Keratinocyte (primary cell): ENCODE measurements around the gene DDX52. TPM values are rescaled to one million over a fixed set of nuclear protein-coding genes. Genes with fewer than 3 reads are reported as not detected.

ENCODE experiments used
- DNase-seq: peaks from one replicate; pipeline ENCODE4 v3.0.0-alpha.2; 2011; ENCODE audit warnings: low read depth, missing footprints, low spot score
- FAIRE-seq: peaks from 2 replicates; lab custom pipeline; 2011; peaks lifted over from hg19 to GRCh38; lab: Jason Lieb, UNC
- H2AFZ ChIP-seq: 2 replicates; pipeline ENCODE4 v1.6.0; 2012; ENCODE audit warnings: low read length, control low read depth, inconsistent platforms; ENCODE audit not compliant: control insufficient read depth
- H3K27ac ChIP-seq: 2 replicates; pipeline ENCODE4 v1.5.1; 2011; ENCODE audit warnings: low read length; ENCODE audit not compliant: control insufficient read depth, insufficient read depth
- H3K27me3 ChIP-seq: 3 replicates; pipeline ENCODE4 v1.6.0; 2011; ENCODE audit warnings: low read length; ENCODE audit not compliant: control insufficient read depth, insufficient read depth; ENCODE audit errors: extremely low read depth
- H3K36me3 ChIP-seq, 2 experiments: 2 replicates in 1 of 2; 3 replicates in 1 of 2; pipeline ENCODE4 v1.5.1; 2011; ENCODE audit warnings: low read length in 2 of 2, mild to moderate bottlenecking in 1 of 2; ENCODE audit not compliant: control insufficient read depth in 2 of 2, insufficient read depth in 2 of 2; ENCODE audit errors: extremely low read depth in 1 of 2
- H3K4me1 ChIP-seq: 3 replicates; pipeline ENCODE4 v1.5.1; 2011; ENCODE audit warnings: low read length; ENCODE audit not compliant: control insufficient read depth, insufficient read depth; ENCODE audit errors: extremely low read depth
- H3K4me2 ChIP-seq: 3 replicates; pipeline ENCODE4 v1.6.0; 2011; ENCODE audit warnings: low read depth, low read length; ENCODE audit not compliant: control insufficient read depth, insufficient read depth; ENCODE audit errors: extremely low read depth
- H3K4me3 ChIP-seq, 3 experiments: fragments of 200-600 bp in 1 of 3; sonication (generic) in 1 of 3; 2 replicates in 2 of 3; 3 replicates in 1 of 3; pipeline ENCODE4 v1.5.1; 2011 to 2016; ENCODE audit warnings: low read length in 3 of 3, mild to moderate bottlenecking in 3 of 3, control low read depth in 2 of 3, inconsistent platforms in 1 of 3, low read depth in 1 of 3, mixed read lengths in 1 of 3, mixed run types in 1 of 3, moderate library complexity in 1 of 3; ENCODE audit not compliant: control insufficient read depth in 2 of 3, insufficient read depth in 2 of 3; ENCODE audit errors: extremely low read depth in 1 of 3
- H3K79me2 ChIP-seq: 2 replicates; pipeline ENCODE4 v1.6.0; 2012; ENCODE audit warnings: low read length; ENCODE audit not compliant: control insufficient read depth, insufficient read depth
- H3K9ac ChIP-seq: 3 replicates; pipeline ENCODE4 v1.6.0; 2011; ENCODE audit warnings: low read length; ENCODE audit not compliant: control insufficient read depth, insufficient read depth; ENCODE audit errors: extremely low read depth
- H3K9me1 ChIP-seq: 3 replicates; pipeline ENCODE4 v1.6.0; 2011; ENCODE audit warnings: low read length; ENCODE audit not compliant: control insufficient read depth, insufficient read depth; ENCODE audit errors: extremely low read depth
- H3K9me3 ChIP-seq: 2 replicates; pipeline ENCODE4 v1.5.1; 2012; ENCODE audit warnings: low read depth, low read length; ENCODE audit not compliant: control insufficient read depth
- H4K20me1 ChIP-seq: 3 replicates; pipeline ENCODE4 v1.6.0; 2011; ENCODE audit warnings: low read length; ENCODE audit not compliant: control insufficient read depth, insufficient read depth; ENCODE audit errors: extremely low read depth
- EZH2 ChIP-seq: IDR thresholded peaks from one replicate; pipeline ENCODE4 v1.6.1; 2012; ENCODE audit warnings: inconsistent platforms, mild to moderate bottlenecking, low read length, moderate library complexity
- dilution Hi-C: fragments of 300-500 bp; cut with MboI; formaldehyde crosslinking; loops from one replicate; pipeline ENCODE4 v1.7.0; 2020; ENCODE audit warnings: low sequenced_read_pairs; ENCODE audit not compliant: extremely low pct_ligation_motif_present
- polyA plus RNA-seq, 5 experiments: library from polyadenylated mRNA; depleted of rRNA in 3 of 5; stranded (reverse) in 3 of 5; stranded (forward) in 1 of 5; unstranded in 1 of 5; fragments of >200 nt; gene quantifications; 1 replicate in 1 of 5; 2 replicates in 3 of 5; 3 replicates in 1 of 5; pipeline versions ENCODE4 v1.2.1 to v1.2.3, GENCODE V29; 2011 to 2012; ENCODE audit warnings: missing spikeins in 2 of 5, low read depth in 1 of 5, low replicate concordance in 1 of 5
- TF ChIP-seq, protein P1 (sequence below), 3 experiments: IDR thresholded peaks in 1 of 3; conservative IDR thresholded peaks in 1 of 3; optimal IDR thresholded peaks in 1 of 3; 2 replicates in 2 of 3; 3 replicates in 1 of 3; pipeline versions ENCODE3 to v1.5.1; 2011; ENCODE audit warnings: low read length in 3 of 3, mild to moderate bottlenecking in 3 of 3, moderate library complexity in 2 of 3, control low read depth in 1 of 3, inconsistent platforms in 1 of 3; ENCODE audit not compliant: insufficient read depth in 2 of 3; ENCODE audit errors: extremely low read depth in 1 of 3

DDX52 gene
- polyA plus RNA-seq, 1 donor (not counting 4 experiments of a cell fraction or from before 2014, with no cell fraction given): 21.8 TPM

DNA sequence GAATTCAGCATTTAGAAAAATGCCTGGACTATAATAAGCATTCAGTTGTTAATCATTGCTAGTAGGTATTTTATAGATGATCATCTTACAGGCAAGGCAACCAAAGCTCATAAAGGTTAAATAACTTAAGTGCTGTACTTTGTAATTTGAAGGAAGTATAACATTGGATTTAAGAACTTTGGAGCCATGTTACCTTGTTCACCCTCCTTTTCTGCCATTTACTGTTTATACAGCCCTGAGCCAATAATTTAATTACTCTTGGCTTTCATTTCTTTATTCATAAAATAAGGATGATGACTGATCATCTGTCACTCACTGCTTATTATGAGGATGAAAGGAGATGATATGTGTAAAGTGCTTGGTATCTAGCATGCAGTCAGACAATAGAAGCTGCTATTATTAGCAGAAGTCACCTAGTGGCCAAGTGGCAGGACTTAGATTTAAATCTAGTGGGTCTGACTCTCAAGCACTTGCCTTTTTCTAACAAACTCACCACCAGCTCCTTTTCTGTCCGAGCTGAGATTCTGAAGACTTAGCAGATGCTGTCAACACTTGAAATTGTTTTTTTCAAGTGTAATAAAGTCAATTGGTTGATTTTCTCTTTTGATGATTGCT is 18.3 kb upstream of the DDX52 start:
- Histone ChIP-seq H3K9me1 (no peaks in the 10 kb centered on the region), H3K4me1 (no peaks in the 10 kb centered on the region), H3K9me3 (no peaks in the 10 kb centered on the region), H4K20me1 (no peaks in the 10 kb centered on the region), H3K79me2 (no peaks in the 10 kb centered on the region), H3K27ac (no peak overlapping the region), H3K36me3 (no peaks in the 10 kb centered on the region), H2AFZ (no peak overlapping the region), H3K9ac (no peak overlapping the region), H3K27me3 (no peaks in the 10 kb centered on the region), H3K4me2 (no peak overlapping the region), H3K4me3 (no peak overlapping the region)
- dilution Hi-C loops: no loop called here
- no peak for FAIRE-seq
- TF ChIP-seq EZH2: no peak
- TF ChIP-seq, protein P1, sequence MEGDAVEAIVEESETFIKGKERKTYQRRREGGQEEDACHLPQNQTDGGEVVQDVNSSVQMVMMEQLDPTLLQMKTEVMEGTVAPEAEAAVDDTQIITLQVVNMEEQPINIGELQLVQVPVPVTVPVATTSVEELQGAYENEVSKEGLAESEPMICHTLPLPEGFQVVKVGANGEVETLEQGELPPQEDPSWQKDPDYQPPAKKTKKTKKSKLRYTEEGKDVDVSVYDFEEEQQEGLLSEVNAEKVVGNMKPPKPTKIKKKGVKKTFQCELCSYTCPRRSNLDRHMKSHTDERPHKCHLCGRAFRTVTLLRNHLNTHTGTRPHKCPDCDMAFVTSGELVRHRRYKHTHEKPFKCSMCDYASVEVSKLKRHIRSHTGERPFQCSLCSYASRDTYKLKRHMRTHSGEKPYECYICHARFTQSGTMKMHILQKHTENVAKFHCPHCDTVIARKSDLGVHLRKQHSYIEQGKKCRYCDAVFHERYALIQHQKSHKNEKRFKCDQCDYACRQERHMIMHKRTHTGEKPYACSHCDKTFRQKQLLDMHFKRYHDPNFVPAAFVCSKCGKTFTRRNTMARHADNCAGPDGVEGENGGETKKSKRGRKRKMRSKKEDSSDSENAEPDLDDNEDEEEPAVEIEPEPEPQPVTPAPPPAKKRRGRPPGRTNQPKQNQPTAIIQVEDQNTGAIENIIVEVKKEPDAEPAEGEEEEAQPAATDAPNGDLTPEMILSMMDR (optimal IDR thresholded peaks at IDR 0.05 in 1 of 3, IDR thresholded peaks at IDR 0.05 in 1 of 3, conservative IDR thresholded peaks at IDR 0.05 in 1 of 3; ENCODE audit: extremely low read depth in 1 of 3, insufficient read depth in 2 of 3, low read length in 3 of 3): peak in 1 of 3 experiments; percentile 4
- no peak for DNase-seq

DNA sequence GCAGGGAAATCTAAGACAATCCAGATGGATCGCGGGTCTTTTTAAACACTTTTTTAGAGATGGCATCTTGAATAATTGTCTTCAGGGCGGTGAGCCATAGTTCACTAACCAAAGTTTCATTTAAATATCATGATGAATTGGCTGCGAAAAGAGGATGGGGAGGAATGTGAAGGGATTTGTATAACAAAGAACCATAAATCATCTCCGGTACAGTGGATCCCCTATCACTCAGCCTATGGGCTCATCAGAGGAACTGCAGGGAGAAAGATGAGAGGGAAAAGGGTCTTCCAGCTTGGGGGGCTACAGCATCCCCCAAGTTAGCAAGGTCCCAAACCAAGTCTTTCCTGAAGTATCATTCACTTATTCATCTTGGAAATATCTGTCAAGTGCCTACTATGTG is 16.7 kb upstream of the DDX52 start:
- dilution Hi-C loops: no loop called here
- no peak for DNase-seq
- H3K36me3 ChIP-seq: no peaks in the 10 kb centered on the region
- no peak overlapping the region for H3K4me2 ChIP-seq
- H3K4me1 ChIP-seq: no peaks in the 10 kb centered on the region
- no peak overlapping the region for H2AFZ ChIP-seq
- H3K9ac ChIP-seq: no peak overlapping the region
- no peak overlapping the region for H3K4me3 ChIP-seq
- no peaks in the 10 kb centered on the region for H3K9me1 ChIP-seq
- no peaks in the 10 kb centered on the region for H3K9me3 ChIP-seq
- no peak overlapping the region for H3K27ac ChIP-seq
- no peaks in the 10 kb centered on the region for H3K27me3 ChIP-seq
- H4K20me1 ChIP-seq: no peaks in the 10 kb centered on the region
- TF ChIP-seq EZH2: no peak
- TF ChIP-seq, protein P1 (optimal IDR thresholded peaks at IDR 0.05 in 1 of 3, IDR thresholded peaks at IDR 0.05 in 1 of 3, conservative IDR thresholded peaks at IDR 0.05 in 1 of 3; ENCODE audit: extremely low read depth in 1 of 3, insufficient read depth in 2 of 3, low read length in 3 of 3): no peak
- H3K79me2 ChIP-seq: no peaks in the 10 kb centered on the region
- FAIRE-seq: no peak
